Epithelial cell of esophagus (primary cell): ENCODE results near the gene FOXS1.

Source experiments
- DNase-seq: peaks from one replicate; pipeline ENCODE4 v3.0.0; 2010; ENCODE audit warnings: low read depth
- H3K4me3 ChIP-seq: 2 replicates; pipeline ENCODE4 v1.5.1; 2011; ENCODE audit warnings: mild to moderate bottlenecking, low read length, control low read depth
- TF ChIP-seq, protein P1 (sequence below): IDR thresholded peaks from 2 replicates; pipeline ENCODE4 v1.5.1; 2011; ENCODE audit warnings: low read depth, mild to moderate bottlenecking, low read length, control low read depth, inconsistent platforms; ENCODE audit not compliant: insufficient read depth; ENCODE audit errors: missing control alignments

FOXS1 gene

DNA sequence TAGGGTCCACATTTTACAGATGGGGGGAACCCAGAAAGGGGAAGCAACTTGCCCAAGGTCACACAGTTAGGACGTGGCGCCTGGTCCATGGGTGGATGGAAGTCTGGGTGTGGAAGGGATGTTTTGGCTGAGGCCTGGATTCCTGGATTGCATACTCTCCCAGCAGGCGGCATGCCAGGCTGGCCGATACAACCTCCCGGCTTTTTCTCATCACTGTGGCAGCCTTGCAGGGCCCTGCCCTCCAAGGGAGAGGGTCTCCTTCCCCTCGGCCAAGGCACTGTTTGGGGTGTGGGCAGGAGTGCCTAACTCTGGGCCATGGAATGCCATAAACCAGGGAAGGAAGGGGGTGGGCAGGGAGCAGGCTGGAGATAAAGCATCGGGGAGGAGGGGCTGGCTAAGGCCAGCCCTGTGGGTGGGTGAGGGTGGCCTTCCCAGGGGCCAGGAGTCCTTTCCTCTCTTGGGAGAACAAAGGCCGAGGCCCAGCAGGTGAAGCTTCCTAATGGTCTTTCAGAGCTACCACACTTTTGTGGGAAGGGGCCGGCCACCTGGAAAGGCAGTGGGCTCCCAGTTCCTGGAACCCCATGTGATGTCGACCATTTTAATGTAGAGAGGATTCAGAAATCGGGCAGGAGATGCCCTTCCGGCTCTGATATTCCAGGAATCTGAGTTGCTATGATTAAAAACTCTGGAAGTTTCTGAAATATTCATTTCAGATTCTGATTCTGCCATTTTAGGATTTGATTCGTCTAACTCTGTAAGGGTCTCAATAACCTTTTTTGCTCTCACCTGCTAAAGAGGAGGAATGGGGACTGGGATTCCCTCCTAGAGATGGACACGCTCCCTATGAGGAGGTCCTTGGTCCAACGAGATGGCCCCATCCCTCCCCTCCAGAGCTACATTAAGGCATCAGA is 4.2 kb downstream of the FOXS1 start:
- no peak overlapping the region for H3K4me3 ChIP-seq
- TF ChIP-seq, protein P1, sequence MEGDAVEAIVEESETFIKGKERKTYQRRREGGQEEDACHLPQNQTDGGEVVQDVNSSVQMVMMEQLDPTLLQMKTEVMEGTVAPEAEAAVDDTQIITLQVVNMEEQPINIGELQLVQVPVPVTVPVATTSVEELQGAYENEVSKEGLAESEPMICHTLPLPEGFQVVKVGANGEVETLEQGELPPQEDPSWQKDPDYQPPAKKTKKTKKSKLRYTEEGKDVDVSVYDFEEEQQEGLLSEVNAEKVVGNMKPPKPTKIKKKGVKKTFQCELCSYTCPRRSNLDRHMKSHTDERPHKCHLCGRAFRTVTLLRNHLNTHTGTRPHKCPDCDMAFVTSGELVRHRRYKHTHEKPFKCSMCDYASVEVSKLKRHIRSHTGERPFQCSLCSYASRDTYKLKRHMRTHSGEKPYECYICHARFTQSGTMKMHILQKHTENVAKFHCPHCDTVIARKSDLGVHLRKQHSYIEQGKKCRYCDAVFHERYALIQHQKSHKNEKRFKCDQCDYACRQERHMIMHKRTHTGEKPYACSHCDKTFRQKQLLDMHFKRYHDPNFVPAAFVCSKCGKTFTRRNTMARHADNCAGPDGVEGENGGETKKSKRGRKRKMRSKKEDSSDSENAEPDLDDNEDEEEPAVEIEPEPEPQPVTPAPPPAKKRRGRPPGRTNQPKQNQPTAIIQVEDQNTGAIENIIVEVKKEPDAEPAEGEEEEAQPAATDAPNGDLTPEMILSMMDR: no peak
- no peak for DNase-seq

DNA sequence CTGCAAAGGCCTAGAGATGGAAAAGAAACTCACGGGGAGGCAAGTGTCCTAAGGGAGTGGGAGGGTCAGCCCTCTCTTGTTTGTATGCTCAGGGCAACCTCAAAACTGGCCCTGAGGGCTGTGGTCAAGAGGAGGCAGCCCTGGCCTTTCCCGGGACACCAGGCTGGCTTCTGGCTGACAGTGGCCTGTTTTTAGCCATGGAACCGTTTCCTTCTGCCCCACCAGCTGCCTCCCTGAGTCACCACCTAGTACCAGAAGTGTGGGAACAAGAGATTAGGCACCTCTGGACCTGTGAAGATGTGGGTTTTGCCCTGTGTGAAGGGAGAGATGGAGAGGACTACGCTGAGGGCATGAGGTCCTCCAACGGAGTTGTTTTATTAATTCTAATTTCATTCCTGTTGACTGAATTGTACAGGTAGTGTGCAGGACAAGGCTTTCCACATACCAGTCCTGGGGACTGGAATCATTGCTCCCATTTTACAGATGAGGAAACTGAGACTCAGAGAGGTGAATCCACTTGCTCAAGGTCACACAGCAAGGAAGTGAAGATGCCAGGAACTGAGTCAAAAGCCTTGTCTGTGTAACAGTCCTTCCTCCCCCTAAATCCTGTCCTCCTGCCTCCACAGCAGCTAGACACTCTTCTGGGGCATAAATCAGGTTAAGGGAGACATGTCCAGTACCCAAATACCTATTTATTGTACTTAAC is 5.5 kb downstream of the FOXS1 start:
- no peak for DNase-seq
- H3K4me3 ChIP-seq: no peak overlapping the region
- TF ChIP-seq, protein P1: no peak

DNA sequence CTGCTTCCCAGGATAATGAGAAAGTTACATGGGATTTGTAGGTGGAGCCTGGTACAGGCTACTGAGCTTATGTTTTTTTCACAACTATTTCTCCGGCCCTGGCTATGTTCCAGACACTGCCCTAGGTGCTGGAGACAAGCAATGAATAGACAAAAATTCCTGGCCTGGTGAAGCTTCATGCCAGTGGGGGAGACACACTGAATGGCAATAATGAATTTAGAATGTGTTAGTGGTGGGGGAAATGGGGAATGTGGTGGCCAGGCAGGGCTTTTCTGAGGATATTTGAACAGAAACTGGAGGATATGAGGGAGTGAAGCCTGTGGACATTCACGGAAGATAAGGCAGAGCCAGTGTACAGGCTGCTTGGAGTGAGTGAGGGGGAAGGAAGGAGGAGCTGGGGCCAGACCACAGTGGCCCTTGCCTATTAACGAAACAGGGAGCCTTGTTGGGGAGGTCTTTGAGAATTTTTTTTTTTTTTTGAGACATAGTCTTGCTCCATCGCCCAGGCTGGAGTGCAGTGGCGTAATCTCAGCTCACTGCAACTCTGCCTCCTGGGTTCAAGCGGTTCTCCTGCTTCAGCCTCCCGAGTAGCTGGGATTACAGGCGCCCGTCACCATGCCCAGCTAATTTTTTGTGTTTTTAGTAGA is 6.6 kb downstream of the FOXS1 start:
- TF ChIP-seq, protein P1: no peak
- H3K4me3 ChIP-seq: no peak overlapping the region
- no peak for DNase-seq

DNA sequence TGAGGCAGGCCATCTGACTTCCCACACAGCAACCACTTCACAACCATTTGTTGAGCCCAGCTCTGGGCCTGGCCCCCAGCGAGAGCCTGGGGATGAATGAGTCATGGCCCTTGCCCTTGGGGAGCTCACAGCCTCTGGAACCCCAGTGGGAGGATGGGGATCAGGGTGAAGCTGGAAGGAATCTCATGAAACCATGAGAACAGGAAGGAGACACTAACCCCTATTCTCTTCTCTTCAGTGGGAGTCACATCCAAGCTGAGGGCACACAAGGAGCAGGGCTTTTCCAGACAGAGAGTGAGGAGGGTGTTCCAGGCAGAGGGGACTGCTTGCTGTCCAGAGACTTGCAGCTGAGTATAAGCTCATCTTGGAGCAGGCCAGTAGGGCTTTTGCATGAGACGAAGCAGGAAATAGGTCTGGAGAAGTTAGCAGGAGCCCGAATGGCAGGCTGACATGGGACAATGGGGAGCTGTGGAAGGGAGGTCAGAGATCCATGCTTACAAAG is 7.5 kb downstream of the FOXS1 start:
- H3K4me3 ChIP-seq: no peak overlapping the region
- DNase-seq: no peak
- TF ChIP-seq, protein P1: no peak

GRCh38 chr20:31836853-31837608 is 8.4 kb downstream of the FOXS1 start:
- TF ChIP-seq, protein P1: no peak
- no peak for DNase-seq

More at GRCh38 chr20:31836853-31837608, 8.4 kb downstream of the FOXS1 start:
- no peak overlapping the region for H3K4me3 ChIP-seq
